ENCODE measurements around the gene LRMDA. TPM values are rescaled to one million over a fixed set of nuclear protein-coding genes. Genes with fewer than 3 reads are reported as not detected.

Gene LRMDA
- total and polyA plus RNA-seq, 2 of the 13 experiments (the other 11 are each of a cell fraction or from before 2014, with no cell fraction given), result 13.4 to 22.0 TPM

DNA sequence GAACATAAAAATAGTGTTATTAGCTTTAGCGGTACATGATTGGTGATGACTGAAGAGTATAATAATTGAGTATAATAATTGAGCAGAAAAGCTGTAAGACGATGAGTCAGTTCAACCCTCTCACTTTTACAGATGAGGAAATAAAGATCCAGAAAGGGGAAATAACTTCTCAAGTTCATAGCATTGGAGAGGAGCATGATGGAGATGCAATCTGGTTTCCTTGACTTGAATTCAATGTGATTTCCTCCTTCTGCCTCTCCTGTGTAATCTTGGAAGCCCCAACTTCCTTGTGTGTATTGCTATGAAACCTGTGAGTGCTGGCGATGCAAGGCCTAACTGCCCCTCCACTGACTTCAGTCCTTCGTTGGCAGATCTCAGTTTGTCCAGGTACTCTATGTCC lies 265.1 kb downstream of the LRMDA start:
- Histone ChIP-seq H3K4me2 (ENCODE audit: low read depth, low read length) (no peak overlapping the region), H3K4me1 (ENCODE audit: insufficient read depth, low read length) (peaks cover 9% of the 10 kb centered on the region; the same call in 1 of the 2 replicates), H3K4me3 (replicated peaks in 1 of 3; ENCODE audit: insufficient read depth in 1 of 3, low read depth in 2 of 3, low read length in 3 of 3) (no peak overlapping the region), H3K9ac (ENCODE audit: insufficient read depth, low read depth, low read length) (no peak overlapping the region), H3K36me3 (replicated peaks in 1 of 2; ENCODE audit: control insufficient read depth in 1 of 2, insufficient read depth in 2 of 2, low read length in 2 of 2) (no peaks in the 10 kb centered on the region), H3K27ac (ENCODE audit: extremely low read length, insufficient read depth, low read length) (no peak overlapping the region), H3K9me3 (ENCODE audit: low read length) (0 out of 2 replicates have a peak, but pooled peaks cover 5% of the 10 kb centered on the region), H2AFZ (ENCODE audit: low read length) (no peak overlapping the region), H3K79me2 (ENCODE audit: insufficient read depth, low read length) (no peaks in the 10 kb centered on the region), H3K27me3 (ENCODE audit: control insufficient read depth in 1 of 2, insufficient read depth in 2 of 2, low read length in 2 of 2) (no peaks in the 10 kb centered on the region), H4K20me1 (ENCODE audit: insufficient read depth, low read length) (no peaks in the 10 kb centered on the region)
- POLR2A ChIA-PET, result no interaction called here
- no TSS peak for BruUV-seq (replicated peaks)
- FAIRE-seq (no peak), DNase-seq (ENCODE audit: low spot score) (no peak), ATAC-seq (no peak)
- in situ Hi-C loops (cut with HindIII; ENCODE audit: extremely low pct_ligation_motif_present, low pct_unique_long_range_greater_than_20kb) (no loop called here), intact Hi-C loops (cut with micrococcal nuclease; ENCODE audit: unreplicated experiment) (no loop called here)
- 97% methylated on average over 4 of the region's 4 CpGs for WGBS (ENCODE audit: low lambda C conversion rate)
- TF ChIP-seq, protein P1, sequence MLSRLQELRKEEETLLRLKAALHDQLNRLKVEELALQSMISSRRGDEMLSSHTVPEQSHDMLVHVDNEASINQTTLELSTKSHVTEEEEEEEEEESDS (CRISPR knock-in tag; IDR thresholded peaks at IDR 0.05; ENCODE audit: borderline replicate concordance), result no peak
- no peak for TF ChIP-seq RXRA (CRISPR knock-in tag; IDR thresholded peaks at IDR 0.05)
- TF ChIP-seq, protein P2, sequence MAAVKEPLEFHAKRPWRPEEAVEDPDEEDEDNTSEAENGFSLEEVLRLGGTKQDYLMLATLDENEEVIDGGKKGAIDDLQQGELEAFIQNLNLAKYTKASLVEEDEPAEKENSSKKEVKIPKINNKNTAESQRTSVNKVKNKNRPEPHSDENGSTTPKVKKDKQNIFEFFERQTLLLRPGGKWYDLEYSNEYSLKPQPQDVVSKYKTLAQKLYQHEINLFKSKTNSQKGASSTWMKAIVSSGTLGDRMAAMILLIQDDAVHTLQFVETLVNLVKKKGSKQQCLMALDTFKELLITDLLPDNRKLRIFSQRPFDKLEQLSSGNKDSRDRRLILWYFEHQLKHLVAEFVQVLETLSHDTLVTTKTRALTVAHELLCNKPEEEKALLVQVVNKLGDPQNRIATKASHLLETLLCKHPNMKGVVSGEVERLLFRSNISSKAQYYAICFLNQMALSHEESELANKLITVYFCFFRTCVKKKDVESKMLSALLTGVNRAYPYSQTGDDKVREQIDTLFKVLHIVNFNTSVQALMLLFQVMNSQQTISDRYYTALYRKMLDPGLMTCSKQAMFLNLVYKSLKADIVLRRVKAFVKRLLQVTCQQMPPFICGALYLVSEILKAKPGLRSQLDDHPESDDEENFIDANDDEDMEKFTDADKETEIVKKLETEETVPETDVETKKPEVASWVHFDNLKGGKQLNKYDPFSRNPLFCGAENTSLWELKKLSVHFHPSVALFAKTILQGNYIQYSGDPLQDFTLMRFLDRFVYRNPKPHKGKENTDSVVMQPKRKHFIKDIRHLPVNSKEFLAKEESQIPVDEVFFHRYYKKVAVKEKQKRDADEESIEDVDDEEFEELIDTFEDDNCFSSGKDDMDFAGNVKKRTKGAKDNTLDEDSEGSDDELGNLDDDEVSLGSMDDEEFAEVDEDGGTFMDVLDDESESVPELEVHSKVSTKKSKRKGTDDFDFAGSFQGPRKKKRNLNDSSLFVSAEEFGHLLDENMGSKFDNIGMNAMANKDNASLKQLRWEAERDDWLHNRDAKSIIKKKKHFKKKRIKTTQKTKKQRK (IDR thresholded peaks at IDR 0.05; ENCODE audit: low read length), result no peak
- TF ChIP-seq SYNCRIP (IDR thresholded peaks at IDR 0.05; ENCODE audit: insufficient read depth, low read depth, low read length), result no peak
- no peak for TF ChIP-seq PRMT3 (CRISPR knock-in tag; IDR thresholded peaks at IDR 0.05; ENCODE audit: borderline replicate concordance, low read depth)
- no peak for TF ChIP-seq TCF7L2 (IDR thresholded peaks at IDR 0.05; ENCODE audit: low read depth, low read length)
- TF ChIP-seq, protein P3, sequence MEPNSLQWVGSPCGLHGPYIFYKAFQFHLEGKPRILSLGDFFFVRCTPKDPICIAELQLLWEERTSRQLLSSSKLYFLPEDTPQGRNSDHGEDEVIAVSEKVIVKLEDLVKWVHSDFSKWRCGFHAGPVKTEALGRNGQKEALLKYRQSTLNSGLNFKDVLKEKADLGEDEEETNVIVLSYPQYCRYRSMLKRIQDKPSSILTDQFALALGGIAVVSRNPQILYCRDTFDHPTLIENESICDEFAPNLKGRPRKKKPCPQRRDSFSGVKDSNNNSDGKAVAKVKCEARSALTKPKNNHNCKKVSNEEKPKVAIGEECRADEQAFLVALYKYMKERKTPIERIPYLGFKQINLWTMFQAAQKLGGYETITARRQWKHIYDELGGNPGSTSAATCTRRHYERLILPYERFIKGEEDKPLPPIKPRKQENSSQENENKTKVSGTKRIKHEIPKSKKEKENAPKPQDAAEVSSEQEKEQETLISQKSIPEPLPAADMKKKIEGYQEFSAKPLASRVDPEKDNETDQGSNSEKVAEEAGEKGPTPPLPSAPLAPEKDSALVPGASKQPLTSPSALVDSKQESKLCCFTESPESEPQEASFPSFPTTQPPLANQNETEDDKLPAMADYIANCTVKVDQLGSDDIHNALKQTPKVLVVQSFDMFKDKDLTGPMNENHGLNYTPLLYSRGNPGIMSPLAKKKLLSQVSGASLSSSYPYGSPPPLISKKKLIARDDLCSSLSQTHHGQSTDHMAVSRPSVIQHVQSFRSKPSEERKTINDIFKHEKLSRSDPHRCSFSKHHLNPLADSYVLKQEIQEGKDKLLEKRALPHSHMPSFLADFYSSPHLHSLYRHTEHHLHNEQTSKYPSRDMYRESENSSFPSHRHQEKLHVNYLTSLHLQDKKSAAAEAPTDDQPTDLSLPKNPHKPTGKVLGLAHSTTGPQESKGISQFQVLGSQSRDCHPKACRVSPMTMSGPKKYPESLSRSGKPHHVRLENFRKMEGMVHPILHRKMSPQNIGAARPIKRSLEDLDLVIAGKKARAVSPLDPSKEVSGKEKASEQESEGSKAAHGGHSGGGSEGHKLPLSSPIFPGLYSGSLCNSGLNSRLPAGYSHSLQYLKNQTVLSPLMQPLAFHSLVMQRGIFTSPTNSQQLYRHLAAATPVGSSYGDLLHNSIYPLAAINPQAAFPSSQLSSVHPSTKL (CRISPR knock-in tag; IDR thresholded peaks at IDR 0.05), result no peak
- TF ChIP-seq HOXD1 (CRISPR knock-in tag; IDR thresholded peaks at IDR 0.05), result no peak
- TF ChIP-seq TP53 (CRISPR knock-in tag; conservative IDR thresholded peaks at IDR 0.05), result no peak
- no peak for TF ChIP-seq KDM1A (CRISPR knock-in tag; IDR thresholded peaks at IDR 0.05)
- TF ChIP-seq ELF3 (CRISPR knock-in tag; IDR thresholded peaks at IDR 0.05), result no peak
- no peak for TF ChIP-seq SNAI1 (CRISPR knock-in tag; IDR thresholded peaks at IDR 0.05; ENCODE audit: borderline replicate concordance)
- CTCF ChIA-PET (ENCODE audit: low intra/inter-chr PET ratio, low total read pairs), result no interaction called here

All from HepG2 (cell line).